Body of pancreas (tissue), 4 donors: ENCODE measurements around the gene HOMER2. TPM values are rescaled to one million over a fixed set of nuclear protein-coding genes. Genes with fewer than 3 reads are reported as not detected.

Experiments used
- ATAC-seq: fragments of 150-250 bp; one replicate; pipeline ENCODE4 v1.9.1; 2016
- DNase-seq, 4 donors: peaks; one replicate each; pipeline ENCODE4 v3.0.0-alpha.2; 2019
- H3K27ac ChIP-seq, 4 donors: fragments of 200-600 bp; sonication (generic); 1 replicate in 3 of 4; 2 replicates in 1 of 4; pipeline versions ENCODE4 v1.5.1 to v1.6.1; 2016 to 2019; ENCODE audit warnings: mild to moderate bottlenecking in 1 of 4, mixed read lengths in 1 of 4, moderate library complexity in 1 of 4
- H3K27me3 ChIP-seq, 2 donors: fragments of 200-600 bp; sonication (generic); one replicate each; pipeline ENCODE4 v1.6.0; 2016; ENCODE audit warnings: mild to moderate bottlenecking in 1 of 2
- H3K36me3 ChIP-seq, 2 donors: fragments of 200-600 bp; sonication (generic); replicated peaks in 1 of 2; 2 replicates each; pipeline ENCODE4 v1.5.1; 2016; ENCODE audit warnings: low read depth in 2 of 2; ENCODE audit not compliant: insufficient read depth in 1 of 2
- H3K4me1 ChIP-seq: fragments of 200-600 bp; sonication (generic); one replicate; pipeline ENCODE4 v1.6.0; 2016
- H3K4me3 ChIP-seq, 2 donors: fragments of 200-600 bp; sonication (generic); 1 replicate in 1 of 2; 2 replicates in 1 of 2; pipeline ENCODE4 v1.5.1; 2016 to 2019
- H3K9me3 ChIP-seq, 3 donors: fragments of 200-600 bp; sonication (generic); 1 replicate in 2 of 3; 2 replicates in 1 of 3; pipeline ENCODE4 v1.5.1; 2016
- CTCF ChIP-seq, 7 experiments: fragments of 450-650 bp in 4 of 7; fragments of 200-600 bp in 3 of 7; sonication (generic) in 3 of 7; IDR thresholded peaks; one replicate each; pipeline ENCODE4 v1.5.1; 2016 to 2019; ENCODE audit warnings: antibody characterized with exemption in 7 of 7
- POLR2A ChIP-seq, 3 donors: fragments of 450-650 bp; IDR thresholded peaks; one replicate each; pipeline ENCODE4 v1.6.1; 2016; ENCODE audit warnings: antibody characterized with exemption in 3 of 3, mild to moderate bottlenecking in 2 of 3
- WGBS, 2 donors: methylation state at CpG; one replicate each; pipeline ENCODE4 v1.1.5; 2017; 5-methylcytosine and 5-hydroxymethylcytosine counted together
- intact Hi-C: fragments of 100-400 bp; cut with DNase I; formaldehyde crosslinking; loops from one replicate; pipeline ENCODE4 v1.15.1; 2023
- total RNA-seq, 2 donors: library from RNA; depleted of rRNA; stranded (reverse); fragments of >200 nt; gene quantifications; one replicate each; pipeline ENCODE4 v1.1.0, GENCODE V29; 2016

HOMER2 gene
- total RNA-seq, 2 donors from 2014 or later: 331 to 469 TPM

DNA sequence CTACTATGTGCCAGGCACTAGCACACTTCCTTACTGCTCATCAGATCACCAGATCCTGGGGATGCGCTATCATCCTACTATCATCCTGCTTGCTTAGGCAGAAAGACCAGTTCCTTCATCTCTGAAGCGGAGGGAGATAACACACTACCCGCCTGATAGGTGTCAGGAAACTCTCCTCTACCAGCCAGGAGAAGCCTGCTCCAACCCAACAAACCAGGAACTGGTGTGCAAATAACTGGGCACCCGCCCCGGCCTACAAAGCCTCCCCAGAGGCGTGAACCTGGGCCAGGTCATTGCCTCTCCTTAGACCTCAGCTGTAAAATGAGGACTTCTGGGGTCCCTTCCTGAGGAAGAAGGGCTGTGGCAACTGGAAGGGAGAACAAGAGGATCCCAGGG is 61.5 kb downstream of the HOMER2 start:
- no peak for TF ChIP-seq CTCF (IDR thresholded peaks at IDR 0.05)
- no peak for TF ChIP-seq POLR2A (IDR thresholded peaks at IDR 0.05)
- Histone ChIP-seq H3K4me1 (peaks cover 31% of the 10 kb centered on the region), H3K27ac (peak overlapping the region in 3 of 4 donors; percentile 49 to 70 (median 56)), H3K9me3 (no peaks in the 10 kb centered on the region), H3K27me3 (no peaks in the 10 kb centered on the region), H3K36me3 (peaks cover 0 to 12% of the 10 kb centered on the region in 2 donors), H3K4me3 (no peak overlapping the region)
- peak; percentile 43 for ATAC-seq
- intact Hi-C loops: no loop called here
- DNase-seq: peak in 2 of 4 donors; percentile 46 to 59
- WGBS, 2 donors: 31 to 60% methylated on average over 6 of the region's 6 CpGs

GRCh38 chr15:82890338-82890994 is 62.1 kb downstream of the HOMER2 start:
- DNase-seq (no peak), ATAC-seq (no peak)
- no peak overlapping the region for H3K4me3 ChIP-seq
- no peaks in the 10 kb centered on the region for H3K9me3 ChIP-seq
- intact Hi-C loops: no loop called here
- H3K4me1 ChIP-seq: peaks cover 25% of the 10 kb centered on the region
- TF ChIP-seq CTCF (IDR thresholded peaks at IDR 0.05) (no peak), POLR2A (IDR thresholded peaks at IDR 0.05) (no peak)
- H3K27me3 ChIP-seq: no peaks in the 10 kb centered on the region
- peak overlapping the region in 3 of 4 donors; percentile 49 to 70 (median 56) for H3K27ac ChIP-seq
- H3K36me3 ChIP-seq: peaks cover 0 to 12% of the 10 kb centered on the region in 2 donors
- WGBS, 2 donors: 41 to 46% methylated on average over 8 to 9 of the region's 9 CpGs

DNA sequence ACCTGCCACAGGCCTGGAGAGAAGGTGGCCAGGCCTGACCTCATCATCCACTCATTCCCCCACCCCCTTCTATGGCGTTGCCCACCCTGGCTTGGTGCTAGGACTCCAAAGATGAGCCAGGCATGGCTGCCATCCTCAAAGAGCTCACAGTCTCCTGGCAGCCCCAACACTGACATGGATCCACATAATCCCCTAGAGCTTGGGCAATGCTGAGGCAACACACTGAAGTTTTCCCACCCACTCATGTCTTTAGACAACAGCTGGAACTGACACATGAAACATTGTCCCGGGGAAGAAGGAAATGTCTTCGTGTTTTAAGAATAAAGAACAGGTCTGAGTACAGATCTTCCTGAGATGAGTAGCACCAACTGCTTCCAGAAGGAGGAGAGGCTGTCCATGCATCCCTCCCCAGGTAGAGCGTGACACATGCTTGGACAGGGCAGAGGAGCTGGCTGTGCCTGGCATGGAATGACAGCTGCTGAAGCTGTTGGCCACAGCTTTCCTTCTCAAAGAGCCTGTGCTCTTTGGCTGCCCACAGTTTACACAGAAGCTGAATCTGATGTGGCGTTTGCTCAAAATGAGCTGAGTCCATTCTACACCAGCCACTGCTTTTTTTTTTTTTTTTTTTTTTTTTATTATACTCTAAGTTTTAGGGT is 70.1 kb downstream of the HOMER2 start:
- peak overlapping the region in 3 of 4 donors; percentile 22 to 38 (median 30) for H3K27ac ChIP-seq
- DNase-seq (no peak), ATAC-seq (peak; percentile 48)
- H3K9me3 ChIP-seq: no peaks in the 10 kb centered on the region
- intact Hi-C loops: no loop called here
- H3K27me3 ChIP-seq: no peaks in the 10 kb centered on the region
- H3K4me1 ChIP-seq: peaks cover 18% of the 10 kb centered on the region
- TF ChIP-seq CTCF (IDR thresholded peaks at IDR 0.05) (no peak), POLR2A (IDR thresholded peaks at IDR 0.05) (no peak)
- H3K36me3 ChIP-seq: peaks cover 0 to 3% of the 10 kb centered on the region in 2 donors
- no peak overlapping the region for H3K4me3 ChIP-seq
- 50 to 54% methylated on average over 4 to 5 of the region's 5 CpGs for WGBS, 2 donors

DNA sequence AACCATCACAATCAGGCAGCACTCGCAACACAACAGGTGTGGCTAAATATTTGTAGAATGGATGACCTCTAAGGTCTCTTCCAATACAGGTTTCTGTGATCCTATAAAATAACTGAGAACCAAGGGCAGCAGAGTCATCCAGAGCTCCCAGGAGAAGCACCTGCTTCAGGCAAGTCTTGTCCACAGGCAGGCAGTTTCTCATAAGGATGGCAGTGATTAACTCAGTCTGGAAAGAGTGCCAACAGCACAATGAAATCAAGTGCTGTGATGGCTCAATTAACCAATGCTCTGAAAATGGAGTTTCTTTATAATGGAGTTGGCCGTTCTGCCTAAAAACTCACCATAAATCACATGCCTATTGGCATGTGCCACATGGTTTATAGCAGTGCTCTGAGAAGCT is 70.8 kb downstream of the HOMER2 start:
- Histone ChIP-seq H3K36me3 (peaks cover 0 to 3% of the 10 kb centered on the region in 2 donors), H3K9me3 (no peaks in the 10 kb centered on the region), H3K4me3 (no peak overlapping the region), H3K27me3 (no peaks in the 10 kb centered on the region), H3K27ac (peak overlapping the region in 2 of 4 donors; percentile 30 to 38), H3K4me1 (peaks cover 24% of the 10 kb centered on the region)
- no peak for DNase-seq
- TF ChIP-seq CTCF (IDR thresholded peaks at IDR 0.05): no peak
- no peak for TF ChIP-seq POLR2A (IDR thresholded peaks at IDR 0.05)
- intact Hi-C loops: no loop called here
- WGBS, 2 donors: 63 to 73% methylated on average over 2 of the region's 2 CpGs
- peak; percentile 18 for ATAC-seq
